ENCODE data around the gene TIMM22. TPM values are rescaled to one million over a fixed set of nuclear protein-coding genes. Genes with fewer than 3 reads are reported as not detected.
"Not testable (repeated sequence)": the region's sequence is repeated elsewhere in the genome, so short reads cannot be mapped to it uniquely, and the experiment has no call there.

The TIMM22 gene
- total RNA-seq, 3 donors from 2014 or later: 8.2 to 11.4 (median 10.1) TPM

- no peak overlapping the region for H3K4me3 ChIP-seq
- ATAC-seq (no peak), DNase-seq (peak in 1 of 3 donors; percentile 13)
- H3K4me1 ChIP-seq (ENCODE audit: low read depth): no peaks in the 10 kb centered on the region
- TF ChIP-seq, protein P1, sequence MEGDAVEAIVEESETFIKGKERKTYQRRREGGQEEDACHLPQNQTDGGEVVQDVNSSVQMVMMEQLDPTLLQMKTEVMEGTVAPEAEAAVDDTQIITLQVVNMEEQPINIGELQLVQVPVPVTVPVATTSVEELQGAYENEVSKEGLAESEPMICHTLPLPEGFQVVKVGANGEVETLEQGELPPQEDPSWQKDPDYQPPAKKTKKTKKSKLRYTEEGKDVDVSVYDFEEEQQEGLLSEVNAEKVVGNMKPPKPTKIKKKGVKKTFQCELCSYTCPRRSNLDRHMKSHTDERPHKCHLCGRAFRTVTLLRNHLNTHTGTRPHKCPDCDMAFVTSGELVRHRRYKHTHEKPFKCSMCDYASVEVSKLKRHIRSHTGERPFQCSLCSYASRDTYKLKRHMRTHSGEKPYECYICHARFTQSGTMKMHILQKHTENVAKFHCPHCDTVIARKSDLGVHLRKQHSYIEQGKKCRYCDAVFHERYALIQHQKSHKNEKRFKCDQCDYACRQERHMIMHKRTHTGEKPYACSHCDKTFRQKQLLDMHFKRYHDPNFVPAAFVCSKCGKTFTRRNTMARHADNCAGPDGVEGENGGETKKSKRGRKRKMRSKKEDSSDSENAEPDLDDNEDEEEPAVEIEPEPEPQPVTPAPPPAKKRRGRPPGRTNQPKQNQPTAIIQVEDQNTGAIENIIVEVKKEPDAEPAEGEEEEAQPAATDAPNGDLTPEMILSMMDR (IDR thresholded peaks at IDR 0.05): no peak
- intact Hi-C loops (cut with DNase I, micrococcal nuclease): no loop called here
- no peaks in the 10 kb centered on the region for H3K36me3 ChIP-seq (ENCODE audit: low read depth)
- H3K9me3 ChIP-seq: no peaks in the 10 kb centered on the region
These were observed 27.9 kb upstream of the TIMM22 start for GRCh38 chr17:968812-969730.

GRCh38 chr17:969811-970355 is 27.0 kb upstream of the TIMM22 start:
- H3K36me3 ChIP-seq (ENCODE audit: low read depth): no peaks in the 10 kb centered on the region
- no peaks in the 10 kb centered on the region for H3K9me3 ChIP-seq
- TF ChIP-seq, protein P1 (IDR thresholded peaks at IDR 0.05): no peak
- DNase-seq (peak in 1 of 3 donors; percentile 7), ATAC-seq (peak; percentile 26)
- H3K4me3 ChIP-seq: no peak overlapping the region
- intact Hi-C loops (cut with DNase I, micrococcal nuclease): no loop called here
- no peaks in the 10 kb centered on the region for H3K4me1 ChIP-seq (ENCODE audit: low read depth)

DNA sequence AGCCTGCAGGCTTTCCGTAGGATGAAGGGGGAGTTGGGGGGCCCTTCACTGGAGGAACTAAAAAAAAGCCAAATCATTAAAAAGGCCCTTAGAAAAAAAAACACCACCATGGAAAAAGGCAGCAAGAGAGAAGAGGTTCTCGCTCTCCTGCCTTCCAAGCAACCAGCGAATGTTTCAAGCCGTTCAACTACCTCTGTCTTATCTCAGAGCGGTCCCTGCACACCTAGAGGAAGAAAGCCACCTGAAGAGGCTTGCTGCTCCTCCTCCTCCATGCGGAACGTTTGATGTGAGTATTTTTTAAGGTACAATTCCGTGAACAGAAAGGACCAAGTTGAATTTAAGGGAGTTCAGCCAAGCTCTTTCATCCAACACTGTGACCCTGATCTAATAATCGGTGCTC is 26.6 kb upstream of the TIMM22 start:
- intact Hi-C loops (cut with DNase I, micrococcal nuclease): no loop called here
- no peak for DNase-seq
- no peaks in the 10 kb centered on the region for H3K9me3 ChIP-seq
- TF ChIP-seq, protein P1 (IDR thresholded peaks at IDR 0.05): no peak
- no peaks in the 10 kb centered on the region for H3K4me1 ChIP-seq (ENCODE audit: low read depth)
- no peak overlapping the region for H3K4me3 ChIP-seq
- no peak for ATAC-seq
- H3K36me3 ChIP-seq (ENCODE audit: low read depth): no peaks in the 10 kb centered on the region

GRCh38 chr17:971861-972260 is 25.1 kb upstream of the TIMM22 start:
- H3K36me3 ChIP-seq (ENCODE audit: low read depth); H3K4me3 ChIP-seq; H3K9me3 ChIP-seq; DNase-seq; ATAC-seq; H3K4me1 ChIP-seq (ENCODE audit: low read depth); intact Hi-C loops (cut with DNase I, micrococcal nuclease): not testable (repeated sequence)

DNA sequence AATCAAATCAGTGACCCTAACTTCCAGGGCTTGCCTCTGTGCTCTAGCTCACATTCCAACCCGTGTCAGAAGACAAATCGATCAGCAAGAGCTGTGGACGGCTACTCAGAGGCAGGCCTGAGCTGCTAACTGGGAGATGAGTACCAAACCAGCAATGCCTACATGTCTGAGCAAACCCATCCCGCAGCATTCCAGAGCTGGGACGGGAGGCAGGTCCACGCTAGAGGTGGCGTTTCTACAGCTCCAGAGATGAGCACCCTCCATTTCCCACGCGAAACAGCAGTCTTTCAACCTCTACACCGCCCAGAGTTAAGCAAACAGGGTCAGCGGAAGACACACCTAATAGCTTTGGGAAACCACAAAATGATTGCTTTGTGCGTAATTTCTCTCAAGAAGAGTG is 23.9 kb upstream of the TIMM22 start:
- TF ChIP-seq, protein P1 (IDR thresholded peaks at IDR 0.05): no peak
- intact Hi-C loops (cut with DNase I, micrococcal nuclease): no loop called here
- peak in 1 of 3 donors; percentile 4 for DNase-seq
- Histone ChIP-seq H3K4me3 (no peak overlapping the region), H3K36me3 (ENCODE audit: low read depth) (no peaks in the 10 kb centered on the region), H3K4me1 (ENCODE audit: low read depth) (no peaks in the 10 kb centered on the region), H3K9me3 (no peaks in the 10 kb centered on the region)
- no peak for ATAC-seq

DNA sequence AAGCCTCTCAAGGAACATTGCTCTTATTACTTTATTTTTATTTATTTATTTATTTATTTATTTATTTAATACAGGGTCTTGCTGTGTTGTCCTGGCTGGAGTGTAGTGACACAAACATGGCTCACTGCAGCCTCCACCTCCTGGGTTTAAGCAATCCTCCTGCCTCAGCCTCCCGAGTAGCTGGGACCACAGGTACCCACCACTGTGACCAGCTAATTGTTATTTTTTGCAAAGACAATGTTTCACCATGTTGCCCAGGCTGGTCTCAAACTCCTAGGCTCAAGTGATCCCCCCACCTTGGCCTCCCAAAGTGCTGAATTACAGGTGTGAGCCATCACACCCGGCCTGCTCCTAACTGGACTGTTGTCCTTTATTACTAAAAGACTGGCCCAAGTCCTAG is 22.2 kb upstream of the TIMM22 start:
- H3K9me3 ChIP-seq; H3K4me1 ChIP-seq (ENCODE audit: low read depth); intact Hi-C loops (cut with DNase I, micrococcal nuclease); H3K4me3 ChIP-seq; ATAC-seq; H3K36me3 ChIP-seq (ENCODE audit: low read depth): not testable (repeated sequence)
- DNase-seq: peak in 1 of 3 donors; percentile 3
